HUDEP-2 (cell line): ENCODE results near the gene RGS13.
A peak's percentile ranks its signal among the peaks of the same experiment; 100 is the strongest.

Source experiments
- DNase-seq, 76 experiments: peaks; one replicate each; lab custom pipeline; 2025; ENCODE audit not compliant: unreplicated experiment in 76 of 76; lab: John Stamatoyannopoulos, UW

Gene RGS13

GRCh38 chr1:192635939-192636338 is at the start of gene RGS13:
Gene RGS13 (plus strand): TSS chr1:192636147. CDS start chr1:192644335, 8,188 bp downstream.
- DNase-seq, result no peak

- DNase-seq, result no peak
Observed at GRCh38 chr1:192587386-192588266, 48.3 kb upstream of the RGS13 start.

GRCh38 chr1:192588546-192588945 is 47.4 kb upstream of the RGS13 start:
- DNase-seq, result no peak

- no peak for DNase-seq
Observed at GRCh38 chr1:192589813-192590212, 46.1 kb upstream of the RGS13 start.

- no peak for DNase-seq
Observed at GRCh38 chr1:192592517-192592916, 43.4 kb upstream of the RGS13 start.

- no peak for DNase-seq
Observed at GRCh38 chr1:192592981-192593708, 42.8 kb upstream of the RGS13 start.

GRCh38 chr1:192595299-192595698 is 40.6 kb upstream of the RGS13 start:
- DNase-seq, result no peak

- DNase-seq, result no peak
Observed at GRCh38 chr1:192598589-192598988, 37.4 kb upstream of the RGS13 start.

GRCh38 chr1:192600275-192600674 is 35.7 kb upstream of the RGS13 start:
- no peak for DNase-seq

GRCh38 chr1:192601143-192601542 is 34.8 kb upstream of the RGS13 start:
- DNase-seq, result no peak

- no peak for DNase-seq
Observed at GRCh38 chr1:192601567-192601966, 34.4 kb upstream of the RGS13 start.

GRCh38 chr1:192602757-192603156 is 33.2 kb upstream of the RGS13 start:
- no peak for DNase-seq

- DNase-seq, result no peak
Observed at GRCh38 chr1:192603218-192603787, 32.6 kb upstream of the RGS13 start.

GRCh38 chr1:192604979-192605620 is 30.8 kb upstream of the RGS13 start:
- DNase-seq, result no peak

- no peak for DNase-seq
Observed at GRCh38 chr1:192608671-192609070, 27.3 kb upstream of the RGS13 start.

- DNase-seq, result peak in 40 of 76 experiments; percentile 4 to 67 (median 24)
Observed at GRCh38 chr1:192609110-192610079, 26.6 kb upstream of the RGS13 start.

GRCh38 chr1:192610112-192610889 is 25.6 kb upstream of the RGS13 start:
- DNase-seq, result peak in 3 of 76 experiments; percentile 3 to 15 (median 3)

GRCh38 chr1:192615055-192615454 is 20.9 kb upstream of the RGS13 start:
- DNase-seq, result no peak

GRCh38 chr1:192620071-192620635 is 15.8 kb upstream of the RGS13 start:
- no peak for DNase-seq
